NCI-H2029 (cell line): ENCODE results near the gene KCNJ14.

Experiments used
- DNase-seq: peaks from one replicate; lab custom pipeline; 2025; lab: John Stamatoyannopoulos, UW

KCNJ14 gene

GRCh38 chr19:48445606-48446481 is 9.5 kb upstream of the KCNJ14 start, which contains the start of gene GRWD1:
GRWD1 (plus strand) TSS chr19:48445983; CDS start chr19:48446006, 23 bp downstream.
- peak; percentile 98 for DNase-seq

- DNase-seq, result no peak
Observed at GRCh38 chr19:48446579-48446978, 8.8 kb upstream of the KCNJ14 start.

- no peak for DNase-seq
Observed at GRCh38 chr19:48448563-48448962, 6.8 kb upstream of the KCNJ14 start.

GRCh38 chr19:48450441-48450840 is 4.9 kb upstream of the KCNJ14 start:
- DNase-seq, result no peak

GRCh38 chr19:48450863-48451262 is 4.5 kb upstream of the KCNJ14 start:
- DNase-seq, result no peak

GRCh38 chr19:48451624-48452023 is 3.8 kb upstream of the KCNJ14 start:
- DNase-seq, result no peak

GRCh38 chr19:48452289-48453190 is 2.8 kb upstream of the KCNJ14 start:
- no peak for DNase-seq

- DNase-seq, result no peak
Observed at GRCh38 chr19:48454150-48454730, 1.1 kb upstream of the KCNJ14 start.

GRCh38 chr19:48455908-48456562 is 661 bp downstream of the KCNJ14 start:
- DNase-seq, result no peak

GRCh38 chr19:48456864-48457263 is 1.5 kb downstream of the KCNJ14 start:
- no peak for DNase-seq

GRCh38 chr19:48458016-48458415 is 2.6 kb downstream of the KCNJ14 start:
- no peak for DNase-seq

- no peak for DNase-seq
Observed at GRCh38 chr19:48461651-48461981, 6.2 kb downstream of the KCNJ14 start.

- no peak for DNase-seq
Observed at GRCh38 chr19:48461982-48462655, 6.7 kb downstream of the KCNJ14 start.

GRCh38 chr19:48465215-48465614 is 9.8 kb downstream of the KCNJ14 start:
- DNase-seq, result no peak

GRCh38 chr19:48466561-48467325 is 11.4 kb downstream of the KCNJ14 start:
- no peak for DNase-seq

- peak; percentile 100 for DNase-seq
Observed at GRCh38 chr19:48468772-48469288, 13.5 kb downstream of the KCNJ14 start.

- peak; percentile 69 for DNase-seq
Observed at GRCh38 chr19:48469289-48469881, 14.0 kb downstream of the KCNJ14 start, which contains the start of gene CYTH2. CYTH2 (plus strand) TSS chr19:48469369; CDS start chr19:48469508, 139 bp downstream.

GRCh38 chr19:48469934-48470680 is 14.7 kb downstream of the KCNJ14 start:
- DNase-seq, result no peak

- no peak for DNase-seq
Observed at GRCh38 chr19:48470856-48471255, 15.5 kb downstream of the KCNJ14 start.
